ENCODE measurements around the gene VWA7. TPM values are rescaled to one million over a fixed set of nuclear protein-coding genes. Genes with fewer than 3 reads are reported as not detected.

The VWA7 gene
- total and polyA plus RNA-seq, 4 experiments from 2014 or later, result 1.00 to 2.5 (median 1.4) TPM

- H3K4me1 Mint-ChIP-seq, result peaks cover 33 to 57% (median 47%) of the 10 kb centered on the region in 4 donors
- H3K27ac Mint-ChIP-seq, result peak overlapping the region; percentile 94 to 97 (median 95)
- H3K4me1 ChIP-seq (ENCODE audit: insufficient read depth, low read length), result peaks cover 42% of the 10 kb centered on the region
- no peaks in the 10 kb centered on the region for H3K9me3 ChIP-seq (ENCODE audit: control insufficient read depth in 1 of 2, low read length in 2 of 2)
- H3K36me3 ChIP-seq (ENCODE audit: insufficient read depth, low read length), result no peaks in the 10 kb centered on the region
- ChIA-PET POLR2A (ENCODE audit: partially characterized antibody) (interaction anchor here (0.6 to 8.9 kb wide), 19 partner anchors 13 to 450 kb away, joined by 3 to 81 read pairs (median 7); partner anchors contain the start of genes ABHD16A, BAG6, DDAH2 and GPANK1), CTCF (ENCODE audit: partially characterized antibody) (interaction anchor here (0.7 to 17.2 kb wide), 6 partner anchors 11 to 89 kb away, joined by 3 to 173 read pairs (median 12); partner anchors contain the start of genes HSPA1A, HSPA1B, HSPA1L and VWA7)
- peak overlapping the region; percentile 82 for H3K4me3 ChIP-seq (ENCODE audit: low read length in 2 of 2)
- no peaks in the 10 kb centered on the region for H3K27me3 ChIP-seq (ENCODE audit: insufficient read depth, low read length)
- H3K9me3 Mint-ChIP-seq, result no peaks in the 10 kb centered on the region
- H3K27me3 Mint-ChIP-seq, result no peaks in the 10 kb centered on the region
- peak overlapping the region; percentile 86 to 99 (median 96) for H3K4me3 Mint-ChIP-seq
- no peak for DNase-seq
- peak overlapping the region; percentile 64 for H3K27ac ChIP-seq (ENCODE audit: low read depth, low read length)
- intact Hi-C loops (cut with micrococcal nuclease), result no loop called here
- peaks cover 4 to 19% of the 10 kb centered on the region in 2 donors for H3K36me3 Mint-ChIP-seq
Measured at GRCh38 chr6:31740397-31741223, 36.5 kb downstream of the VWA7 start.

- Mint-ChIP-seq H3K27ac (peak within 1 kb of the TSS; percentile 94 to 97 (median 95)), H3K4me1 (peaks cover 33 to 64% (median 51%) of the 10 kb centered on the region in 4 donors), H3K4me3 (peak within 1 kb of the TSS; percentile 89 to 99 (median 98)), H3K36me3 (peaks cover 0 to 27% of the 10 kb centered on the region in 2 donors), H3K27me3 (no peaks in the 10 kb centered on the region), H3K9me3 (no peaks in the 10 kb centered on the region)
- H3K4me3 ChIP-seq (ENCODE audit: low read length in 2 of 2), result peak within 1 kb of the TSS; percentile 82
- ChIA-PET CTCF (ENCODE audit: partially characterized antibody) (interaction anchor here (0.7 to 17.2 kb wide), 8 partner anchors 10 to 150 kb away, joined by 3 to 173 read pairs (median 7); partner anchors contain the start of genes HSPA1A, HSPA1B, HSPA1L and VWA7), POLR2A (ENCODE audit: partially characterized antibody) (interaction anchor here (0.6 to 8.9 kb wide), 25 partner anchors 11 to 1232 kb away, joined by 3 to 81 read pairs (median 5); partner anchors contain the start of genes ABHD16A, BAG6, DDAH2 and GPANK1)
- H3K9me3 ChIP-seq (ENCODE audit: control insufficient read depth in 1 of 2, low read length in 2 of 2), result no peaks in the 10 kb centered on the region
- peak within 1 kb of the TSS; percentile 64 for H3K27ac ChIP-seq (ENCODE audit: low read depth, low read length)
- peaks cover 42% of the 10 kb centered on the region for H3K4me1 ChIP-seq (ENCODE audit: insufficient read depth, low read length)
- no peaks in the 10 kb centered on the region for H3K27me3 ChIP-seq (ENCODE audit: insufficient read depth, low read length)
- no peaks in the 10 kb centered on the region for H3K36me3 ChIP-seq (ENCODE audit: insufficient read depth, low read length)
- peak; percentile 92 to 97 (median 94) for DNase-seq
- intact Hi-C loops (cut with micrococcal nuclease), result loop anchor here (1.0 to 5.0 kb wide), 4 partner anchors 33 to 88 kb away; partner anchors contain the start of genes ABHD16A, BAG6 and LY6G5C
Measured at GRCh38 chr6:31739639-31740396, 37.3 kb downstream of the VWA7 start, which contains the start of gene MSH5. Gene MSH5 (plus strand): TSS chr6:31740005. CDS start chr6:31740467, 462 bp downstream.

GRCh38 chr6:31737991-31738979, 38.8 kb downstream of the VWA7 start:
- peaks cover 57% of the 10 kb centered on the region for H3K4me1 ChIP-seq (ENCODE audit: insufficient read depth, low read length)
- H3K9me3 Mint-ChIP-seq, result no peaks in the 10 kb centered on the region

GRCh38 chr6:31737315-31737990, 39.7 kb downstream of the VWA7 start:
- POLR2A ChIA-PET (ENCODE audit: partially characterized antibody), result interaction anchor here (0.6 to 8.9 kb wide), 23 partner anchors 10 to 1690 kb away, joined by 3 to 81 read pairs (median 6); partner anchors contain the start of genes ABHD16A, BAG6, C6orf47 and DDAH2
- peaks cover 15% of the 10 kb centered on the region for H3K36me3 ChIP-seq (ENCODE audit: insufficient read depth, low read length)
- peak overlapping the region; percentile 84 to 99 (median 98) for H3K4me3 Mint-ChIP-seq
- intact Hi-C loops (cut with micrococcal nuclease), result loop anchor here (5.0 kb wide), 1 partner anchor 55 kb away; the partner anchor contains the start of gene LY6G5C
- DNase-seq, result no peak
- CTCF ChIA-PET (ENCODE audit: partially characterized antibody), result interaction anchor here (0.6 to 17.2 kb wide), 15 partner anchors 7 to 152 kb away, joined by 3 to 173 read pairs (median 5); partner anchors contain the start of genes GPANK1, HSPA1A, HSPA1L and LSM2
- H3K27me3 Mint-ChIP-seq, result no peaks in the 10 kb centered on the region
- H3K4me1 ChIP-seq (ENCODE audit: insufficient read depth, low read length), result peaks cover 60% of the 10 kb centered on the region
- no peaks in the 10 kb centered on the region for H3K27me3 ChIP-seq (ENCODE audit: insufficient read depth, low read length)
- H3K27ac Mint-ChIP-seq, result peak overlapping the region; percentile 94 to 97 (median 95)
- H3K9me3 ChIP-seq (ENCODE audit: control insufficient read depth in 1 of 2, low read length in 2 of 2), result no peaks in the 10 kb centered on the region
- peak overlapping the region; percentile 82 for H3K27ac ChIP-seq (ENCODE audit: low read depth, low read length)
- H3K36me3 Mint-ChIP-seq, result peaks cover 11 to 47% of the 10 kb centered on the region in 2 donors
- H3K4me1 Mint-ChIP-seq, result peaks cover 45 to 83% (median 67%) of the 10 kb centered on the region in 4 donors
- H3K9me3 Mint-ChIP-seq, result no peaks in the 10 kb centered on the region
- H3K4me3 ChIP-seq (ENCODE audit: low read length in 2 of 2), result peak overlapping the region; percentile 11 to 95

More at GRCh38 chr6:31737991-31738979, 38.8 kb downstream of the VWA7 start:
- no peaks in the 10 kb centered on the region for H3K27me3 Mint-ChIP-seq
- Histone ChIP-seq H3K4me3 (ENCODE audit: low read length in 2 of 2) (peak overlapping the region; percentile 11 to 95), H3K27ac (ENCODE audit: low read depth, low read length) (peak overlapping the region; percentile 82), H3K36me3 (ENCODE audit: insufficient read depth, low read length) (peaks cover 10% of the 10 kb centered on the region), H3K9me3 (ENCODE audit: control insufficient read depth in 1 of 2, low read length in 2 of 2) (no peaks in the 10 kb centered on the region), H3K27me3 (ENCODE audit: insufficient read depth, low read length) (no peaks in the 10 kb centered on the region)
- H3K4me3 Mint-ChIP-seq, result peak overlapping the region; percentile 84 to 99 (median 98)
- intact Hi-C loops (cut with micrococcal nuclease), result loop anchor here (1.0 to 5.0 kb wide), 5 partner anchors 8 to 73 kb away; partner anchors contain the start of genes ABHD16A and LY6G5C
- DNase-seq, result peak; percentile 77 to 88 (median 82)
- H3K4me1 Mint-ChIP-seq, result peaks cover 42 to 80% (median 64%) of the 10 kb centered on the region in 4 donors
- peaks cover 8 to 42% of the 10 kb centered on the region in 2 donors for H3K36me3 Mint-ChIP-seq
- ChIA-PET POLR2A (ENCODE audit: partially characterized antibody) (interaction anchor here (0.5 to 8.9 kb wide), 29 partner anchors 11 to 1691 kb away, joined by 3 to 81 read pairs (median 4); partner anchors contain the start of genes ABHD16A, BAG6, DDAH2 and FKBPL), CTCF (ENCODE audit: partially characterized antibody) (interaction anchor here (0.6 to 17.2 kb wide), 18 partner anchors 8 to 156 kb away, joined by 3 to 173 read pairs (median 5); partner anchors contain the start of genes GPANK1, HSPA1A, HSPA1L and LSM2)
- H3K27ac Mint-ChIP-seq, result peak overlapping the region; percentile 94 to 97 (median 95)

DNA sequence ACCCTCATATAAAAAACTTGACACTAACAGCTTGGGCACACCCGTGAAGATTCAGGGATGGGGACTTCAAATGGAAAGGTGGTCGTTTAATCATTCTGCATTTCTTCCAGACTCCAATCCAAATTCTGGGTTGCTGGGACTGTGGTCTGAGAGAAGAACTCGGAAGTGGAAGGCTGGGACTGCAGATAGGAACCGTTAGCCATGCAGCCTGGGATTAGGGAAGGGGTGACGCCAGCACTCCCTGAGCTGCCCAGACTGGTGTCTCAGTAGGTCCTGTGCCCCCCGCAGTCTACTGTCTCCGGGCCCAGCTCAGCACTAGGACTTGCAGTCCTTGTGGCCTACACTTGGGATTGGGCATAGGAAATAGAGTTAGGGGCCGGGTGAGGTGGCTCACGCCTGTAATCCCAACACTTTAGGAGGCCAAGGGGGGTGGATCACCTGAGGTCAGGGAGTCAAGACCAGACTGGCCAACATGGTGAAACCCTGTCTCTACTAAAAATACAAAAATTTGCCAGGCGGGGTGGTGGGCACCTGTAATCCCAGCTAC, 40.3 kb downstream of the VWA7 start:
- no peaks in the 10 kb centered on the region for H3K27me3 ChIP-seq (ENCODE audit: insufficient read depth, low read length)
- intact Hi-C loops (cut with micrococcal nuclease), result loop anchor here (1.0 to 5.0 kb wide), 2 partner anchors 55 to 58 kb away; partner anchors contain the start of genes LY6G5C and VARS1
- H3K4me3 ChIP-seq (ENCODE audit: low read length in 2 of 2), result peak overlapping the region; percentile 95 to 99
- no peaks in the 10 kb centered on the region for H3K27me3 Mint-ChIP-seq
- DNase-seq, result no peak
- H3K9me3 ChIP-seq (ENCODE audit: control insufficient read depth in 1 of 2, low read length in 2 of 2), result no peaks in the 10 kb centered on the region
- peak overlapping the region; percentile 89 to 99 (median 98) for H3K4me3 Mint-ChIP-seq
- H3K4me1 ChIP-seq (ENCODE audit: insufficient read depth, low read length), result peaks cover 62% of the 10 kb centered on the region
- ChIA-PET POLR2A (ENCODE audit: partially characterized antibody) (interaction anchor here (0.5 to 8.9 kb wide), 21 partner anchors 9 to 1214 kb away, joined by 3 to 81 read pairs (median 6); partner anchors contain the start of genes ABHD16A, BAG6, C6orf47 and DDAH2), CTCF (ENCODE audit: partially characterized antibody) (interaction anchor here (1.2 to 17.2 kb wide), 7 partner anchors 36 to 96 kb away, joined by 4 to 173 read pairs (median 7); partner anchors contain the start of genes LSM2, LY6G5C and VWA7)
- peaks cover 45 to 83% (median 67%) of the 10 kb centered on the region in 4 donors for H3K4me1 Mint-ChIP-seq
- peak overlapping the region; percentile 82 for H3K27ac ChIP-seq (ENCODE audit: low read depth, low read length)
- peak overlapping the region; percentile 94 to 97 (median 95) for H3K27ac Mint-ChIP-seq
- peaks cover 18 to 52% of the 10 kb centered on the region in 2 donors for H3K36me3 Mint-ChIP-seq
- peaks cover 21% of the 10 kb centered on the region for H3K36me3 ChIP-seq (ENCODE audit: insufficient read depth, low read length)
- no peaks in the 10 kb centered on the region for H3K9me3 Mint-ChIP-seq

Measured in CD4-positive, alpha-beta memory T cell (primary cell).